ENCODE data around the gene FTL.

FTL gene

GRCh38 chr19:48993175-48994034 is 28.3 kb downstream of the FTL start, which contains the start of the genes GYS1 and RUVBL2:
Gene GYS1 (minus strand): TSS chr19:48993309. CDS start chr19:48993112, 197 bp downstream.
Gene RUVBL2 (plus strand): TSS chr19:48993887. CDS start chr19:48993912, 25 bp downstream.
- DNase-seq: peak; percentile 100

GRCh38 chr19:48994035-48994386 is 28.9 kb downstream of the FTL start:
- DNase-seq: no peak

- peak; percentile 53 for DNase-seq
Observed at GRCh38 chr19:48997972-48998371, 32.9 kb downstream of the FTL start.

GRCh38 chr19:48999481-49000325 is 34.6 kb downstream of the FTL start:
- peak; percentile 18 for DNase-seq

GRCh38 chr19:49004133-49004532 is 39.0 kb downstream of the FTL start:
- no peak for DNase-seq

- DNase-seq: no peak
Observed at GRCh38 chr19:49004964-49005614, 40.0 kb downstream of the FTL start.

- no peak for DNase-seq
Observed at GRCh38 chr19:49006905-49007304, 41.8 kb downstream of the FTL start.

GRCh38 chr19:49009828-49010227 is 44.7 kb downstream of the FTL start:
- no peak for DNase-seq

- DNase-seq: no peak
Observed at GRCh38 chr19:49010453-49010852, 45.3 kb downstream of the FTL start.

GRCh38 chr19:49011194-49011593 is 46.1 kb downstream of the FTL start:
- no peak for DNase-seq

GRCh38 chr19:49014123-49014869 is 49.2 kb downstream of the FTL start:
- DNase-seq: no peak

GRCh38 chr19:49014870-49015255 is 49.8 kb downstream of the FTL start:
- DNase-seq: no peak

GRCh38 chr19:49016067-49016839 is 51.1 kb downstream of the FTL start:
- DNase-seq: no peak
